Panc1 (cell line): ENCODE results near the gene STXBP5L. TPM values are rescaled to one million over a fixed set of nuclear protein-coding genes. Genes with fewer than 3 reads are reported as not detected.

Experiments used
- ATAC-seq: fragments of 200-7000 bp; cut with Tn5 transposase; 2 replicates; pipeline ENCODE4 v1.9.1; 2020; ENCODE audit warnings: mild to moderate bottlenecking, moderate library complexity
- BruUV-seq: library from RNA; stranded (reverse); fragments of 400-500 nt; replicated peaks from 2 replicates; lab custom pipeline; 2021; lab: Mats Ljungman, UMichigan
- CTCF ChIA-PET: fragments of 300-600 bp; sonication (Branson Sonifier 250); formaldehyde crosslinking; loops from one replicate; lab custom pipeline; 2022; ENCODE audit warnings: antibody characterized with exemption; lab: Charles Lee
- POLR2A ChIA-PET: fragments of 300-600 bp; sonication (Branson Sonifier 250); formaldehyde crosslinking; loops from one replicate; lab custom pipeline; 2022; ENCODE audit warnings: antibody characterized with exemption; lab: Charles Lee
- DNase-seq: peaks from one replicate; pipeline ENCODE4 v3.0.0-alpha.2; 2010; ENCODE audit warnings: low read depth, low spot score
- H3K27ac ChIP-seq: 2 replicates; pipeline ENCODE4 v1.5.1; 2011; ENCODE audit warnings: mild to moderate bottlenecking, low read length, inconsistent platforms
- H3K27me3 ChIP-seq: fragments of 200-500 bp; sonication (Bioruptor generic); 2 replicates; pipeline ENCODE4 v1.6.0; 2014; ENCODE audit warnings: low read length, inconsistent platforms; ENCODE audit not compliant: control insufficient read depth, insufficient read depth
- H3K36me3 ChIP-seq: fragments of 200-500 bp; sonication (Bioruptor generic); 2 replicates; pipeline ENCODE4 v1.5.1; 2014; ENCODE audit warnings: inconsistent platforms, mild to moderate bottlenecking, low read length, moderate library complexity; ENCODE audit not compliant: control insufficient read depth, insufficient read depth
- H3K4me1 ChIP-seq: 2 replicates; pipeline ENCODE4 v1.5.1; 2011; ENCODE audit warnings: inconsistent platforms, mild to moderate bottlenecking, low read length, moderate library complexity; ENCODE audit not compliant: control insufficient read depth, insufficient read depth
- H3K4me3 ChIP-seq, 2 experiments: 2 replicates each; pipeline ENCODE4 v1.5.1; 2011 to 2012; ENCODE audit warnings: low read depth in 2 of 2, low read length in 2 of 2, mild to moderate bottlenecking in 2 of 2, inconsistent platforms in 1 of 2, moderate library complexity in 1 of 2
- H3K9me3 ChIP-seq: fragments of 200-500 bp; sonication (Bioruptor generic); 2 replicates; pipeline ENCODE4 v1.5.1; 2014; ENCODE audit warnings: low read depth, mild to moderate bottlenecking, inconsistent platforms, low read length, moderate library complexity; ENCODE audit not compliant: control insufficient read depth, insufficient read depth
- CTCF ChIP-seq: fragments of 450-650 bp; IDR thresholded peaks from 2 replicates; pipeline ENCODE4 v1.5.1; 2017; ENCODE audit warnings: mild to moderate bottlenecking
- POLR2AphosphoS5 ChIP-seq: IDR thresholded peaks from 2 replicates; pipeline ENCODE4 v1.6.1; 2012; ENCODE audit warnings: mild to moderate bottlenecking, low read depth, low read length, moderate library complexity
- SIN3A ChIP-seq: IDR thresholded peaks from 2 replicates; pipeline ENCODE4 v1.6.1; 2012; ENCODE audit warnings: low read depth, mild to moderate bottlenecking, low read length, moderate library complexity, borderline replicate concordance; ENCODE audit not compliant: insufficient read depth
- TCF7L2 ChIP-seq: IDR thresholded peaks from 2 replicates; pipeline ENCODE4 v1.6.1; 2011; ENCODE audit warnings: mild to moderate bottlenecking, low read depth, low read length, inconsistent platforms
- in situ Hi-C: cut with HindIII; loops from 2 replicates; pipeline ENCODE4 v1.10.0; 2016; ENCODE audit warnings: low sequenced_read_pairs, low pct_unique_long_range_greater_than_20kb
- intact Hi-C: fragments of 100-400 bp; cut with micrococcal nuclease; formaldehyde crosslinking; loops from one replicate; pipeline ENCODE4 v1.10.0; 2022; ENCODE audit not compliant: unreplicated experiment
- total RNA-seq: library from RNA; stranded (reverse); gene quantifications from one replicate; pipeline ENCODE4 v1.2.1, GENCODE V29; 2021; ENCODE audit not compliant: unreplicated experiment
- TF ChIP-seq, protein P1 (sequence below), 2 experiments: IDR thresholded peaks; 2 replicates each; pipeline ENCODE4 v1.6.1; 2011 to 2012; ENCODE audit warnings: low read depth in 2 of 2, control low read depth in 1 of 2, low read length in 1 of 2, mild to moderate bottlenecking in 1 of 2, moderate library complexity in 1 of 2; ENCODE audit not compliant: insufficient read depth in 1 of 2

Gene STXBP5L
- total RNA-seq, 1 experiment from 2014 or later: 0.05 TPM

DNA sequence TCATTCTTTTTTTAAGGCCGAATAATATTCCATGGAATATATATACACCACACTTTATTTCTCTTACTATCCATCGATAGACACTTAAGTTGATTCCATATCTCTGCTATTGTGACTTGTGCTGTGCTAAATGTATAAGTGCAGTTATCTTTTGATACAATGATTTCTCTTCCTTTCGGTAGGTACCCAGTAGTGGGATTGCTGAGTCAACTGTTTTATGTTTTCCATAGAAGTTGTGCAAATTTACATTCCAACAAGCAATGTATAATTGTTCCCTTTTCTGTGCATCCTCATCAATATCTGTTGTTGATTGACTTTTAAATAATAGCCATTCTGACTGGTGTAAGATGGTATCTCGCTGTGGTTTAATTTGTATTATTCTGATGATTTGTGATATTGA is 81.0 kb downstream of the STXBP5L start:
- intact Hi-C loops: no loop called here

DNA sequence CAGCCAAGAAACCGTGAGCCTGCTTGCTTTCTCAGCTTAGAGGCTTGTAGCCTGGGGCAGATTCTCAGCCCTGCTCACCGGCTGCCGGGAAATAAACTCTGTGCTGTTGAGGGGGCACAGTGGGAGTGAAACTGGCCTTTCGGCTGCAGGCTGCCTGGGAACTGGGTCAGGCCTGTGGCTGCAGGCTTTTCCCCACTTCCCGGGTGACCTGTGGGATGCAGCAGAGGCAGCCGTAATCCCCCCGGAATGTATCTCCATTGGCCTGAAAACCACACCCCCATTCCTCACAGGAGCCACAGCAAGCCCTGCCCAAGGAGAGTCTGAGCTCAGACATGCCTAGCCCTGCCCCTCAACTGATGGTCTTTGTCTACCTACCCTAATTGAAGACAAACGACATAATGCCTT is 110.9 kb downstream of the STXBP5L start:
- POLR2A ChIA-PET: no interaction called here
- TF ChIP-seq CTCF (no peak), POLR2AphosphoS5 (no peak), TCF7L2 (no peak), SIN3A (no peak)
- TF ChIP-seq, protein P1, sequence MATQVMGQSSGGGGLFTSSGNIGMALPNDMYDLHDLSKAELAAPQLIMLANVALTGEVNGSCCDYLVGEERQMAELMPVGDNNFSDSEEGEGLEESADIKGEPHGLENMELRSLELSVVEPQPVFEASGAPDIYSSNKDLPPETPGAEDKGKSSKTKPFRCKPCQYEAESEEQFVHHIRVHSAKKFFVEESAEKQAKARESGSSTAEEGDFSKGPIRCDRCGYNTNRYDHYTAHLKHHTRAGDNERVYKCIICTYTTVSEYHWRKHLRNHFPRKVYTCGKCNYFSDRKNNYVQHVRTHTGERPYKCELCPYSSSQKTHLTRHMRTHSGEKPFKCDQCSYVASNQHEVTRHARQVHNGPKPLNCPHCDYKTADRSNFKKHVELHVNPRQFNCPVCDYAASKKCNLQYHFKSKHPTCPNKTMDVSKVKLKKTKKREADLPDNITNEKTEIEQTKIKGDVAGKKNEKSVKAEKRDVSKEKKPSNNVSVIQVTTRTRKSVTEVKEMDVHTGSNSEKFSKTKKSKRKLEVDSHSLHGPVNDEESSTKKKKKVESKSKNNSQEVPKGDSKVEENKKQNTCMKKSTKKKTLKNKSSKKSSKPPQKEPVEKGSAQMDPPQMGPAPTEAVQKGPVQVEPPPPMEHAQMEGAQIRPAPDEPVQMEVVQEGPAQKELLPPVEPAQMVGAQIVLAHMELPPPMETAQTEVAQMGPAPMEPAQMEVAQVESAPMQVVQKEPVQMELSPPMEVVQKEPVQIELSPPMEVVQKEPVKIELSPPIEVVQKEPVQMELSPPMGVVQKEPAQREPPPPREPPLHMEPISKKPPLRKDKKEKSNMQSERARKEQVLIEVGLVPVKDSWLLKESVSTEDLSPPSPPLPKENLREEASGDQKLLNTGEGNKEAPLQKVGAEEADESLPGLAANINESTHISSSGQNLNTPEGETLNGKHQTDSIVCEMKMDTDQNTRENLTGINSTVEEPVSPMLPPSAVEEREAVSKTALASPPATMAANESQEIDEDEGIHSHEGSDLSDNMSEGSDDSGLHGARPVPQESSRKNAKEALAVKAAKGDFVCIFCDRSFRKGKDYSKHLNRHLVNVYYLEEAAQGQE (IDR thresholded peaks at IDR 0.05; ENCODE audit: insufficient read depth in 1 of 2, low read depth in 2 of 2, low read length in 1 of 2): no peak
- no peak overlapping the region for H3K4me3 ChIP-seq
- in situ Hi-C loops: no loop called here
- ATAC-seq: no peak
- intact Hi-C loops: no loop called here
- no peaks in the 10 kb centered on the region for H3K36me3 ChIP-seq
- CTCF ChIA-PET: no interaction called here
- DNase-seq: no peak
- H3K27ac ChIP-seq: no peak overlapping the region
- no peaks in the 10 kb centered on the region for H3K9me3 ChIP-seq
- H3K4me1 ChIP-seq: no peaks in the 10 kb centered on the region
- H3K27me3 ChIP-seq: no peaks in the 10 kb centered on the region
- no TSS peak for BruUV-seq

More for the DNA sequence above, 81.0 kb downstream of the STXBP5L start:
- no peak for DNase-seq
- in situ Hi-C loops: no loop called here
- no peaks in the 10 kb centered on the region; the same call in 1 of the 2 replicates for H3K9me3 ChIP-seq
- H3K4me3 ChIP-seq: no peak overlapping the region
- TF ChIP-seq SIN3A (no peak), POLR2AphosphoS5 (no peak), CTCF (no peak), TCF7L2 (no peak)
- TF ChIP-seq, protein P1 (IDR thresholded peaks at IDR 0.05; ENCODE audit: insufficient read depth in 1 of 2, low read depth in 2 of 2, low read length in 1 of 2): no peak
- H3K4me1 ChIP-seq: no peaks in the 10 kb centered on the region
- H3K36me3 ChIP-seq: no peaks in the 10 kb centered on the region
- H3K27ac ChIP-seq: no peak overlapping the region
- no peak for ATAC-seq
- ChIA-PET CTCF (no interaction called here), POLR2A (no interaction called here)
- H3K27me3 ChIP-seq: no peaks in the 10 kb centered on the region
- BruUV-seq: no TSS peak
